Activated effector memory CD4-positive, alpha-beta T cell treated with Interleukin-2 at 50 U/mL for 16 hours (primary cell): Measurements from ENCODE around the gene STK33.

Experiments used
- DNase-seq: peaks from one replicate; pipeline ENCODE4 v3.0.0-alpha.2; 2020

Gene STK33

GRCh38 chr11:8352103-8352875 lies 241.7 kb downstream of the STK33 start:
- no peak for DNase-seq

GRCh38 chr11:8351223-8351622 lies 242.8 kb downstream of the STK33 start:
- no peak for DNase-seq

GRCh38 chr11:8347978-8348377 lies 246.1 kb downstream of the STK33 start:
- no peak for DNase-seq

DNA sequence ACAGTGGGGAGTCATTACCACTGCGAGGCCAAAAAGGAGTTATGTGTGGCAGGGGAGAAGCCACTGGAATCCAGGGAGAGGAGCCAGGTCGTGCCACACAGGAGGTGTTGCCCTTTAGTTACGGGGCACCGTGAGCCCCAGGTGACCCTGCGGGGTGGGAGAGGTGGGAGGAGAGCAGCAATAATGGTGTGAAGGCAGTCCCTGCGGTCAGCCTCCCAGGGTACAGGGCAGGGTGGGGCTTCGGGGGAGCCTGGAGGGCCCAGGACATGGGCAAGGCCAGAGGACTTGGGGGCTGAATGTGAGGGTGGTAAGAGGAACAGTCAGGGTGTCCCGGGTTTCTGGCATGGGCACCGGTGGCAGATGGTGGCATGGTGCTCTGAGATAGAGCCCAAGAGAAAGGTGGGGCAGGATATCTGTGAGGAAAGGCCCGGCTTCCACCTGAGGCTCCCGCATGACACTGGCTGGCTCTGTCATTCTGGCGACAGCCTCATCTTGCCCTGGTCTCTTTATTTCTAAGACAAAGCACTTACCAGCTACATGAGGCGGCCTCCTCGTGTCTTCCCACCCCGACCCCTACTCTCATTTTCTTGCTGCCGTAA lies 247.8 kb downstream of the STK33 start:
- no peak for DNase-seq

GRCh38 chr11:8345179-8345578 lies 248.8 kb downstream of the STK33 start:
- DNase-seq: no peak

DNA sequence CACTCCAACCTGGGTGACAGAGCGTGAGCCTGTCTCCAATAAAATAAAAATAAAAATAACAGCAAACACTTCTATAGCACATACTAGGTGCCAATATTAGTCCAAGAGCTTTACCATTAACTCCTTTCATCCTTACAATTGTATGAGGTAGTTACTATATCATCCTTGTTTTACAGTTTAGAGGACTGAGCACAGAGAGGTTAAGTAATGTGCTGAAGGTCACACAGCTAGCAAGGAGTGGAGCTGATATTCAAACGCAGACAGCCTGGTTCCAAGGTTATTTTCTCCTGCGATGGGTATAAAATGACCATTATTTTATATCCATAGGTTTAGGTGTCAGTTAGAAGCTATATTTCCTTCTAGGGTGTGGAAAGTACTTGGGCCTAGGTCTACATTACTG lies 249.7 kb downstream of the STK33 start:
- DNase-seq: no peak

DNA sequence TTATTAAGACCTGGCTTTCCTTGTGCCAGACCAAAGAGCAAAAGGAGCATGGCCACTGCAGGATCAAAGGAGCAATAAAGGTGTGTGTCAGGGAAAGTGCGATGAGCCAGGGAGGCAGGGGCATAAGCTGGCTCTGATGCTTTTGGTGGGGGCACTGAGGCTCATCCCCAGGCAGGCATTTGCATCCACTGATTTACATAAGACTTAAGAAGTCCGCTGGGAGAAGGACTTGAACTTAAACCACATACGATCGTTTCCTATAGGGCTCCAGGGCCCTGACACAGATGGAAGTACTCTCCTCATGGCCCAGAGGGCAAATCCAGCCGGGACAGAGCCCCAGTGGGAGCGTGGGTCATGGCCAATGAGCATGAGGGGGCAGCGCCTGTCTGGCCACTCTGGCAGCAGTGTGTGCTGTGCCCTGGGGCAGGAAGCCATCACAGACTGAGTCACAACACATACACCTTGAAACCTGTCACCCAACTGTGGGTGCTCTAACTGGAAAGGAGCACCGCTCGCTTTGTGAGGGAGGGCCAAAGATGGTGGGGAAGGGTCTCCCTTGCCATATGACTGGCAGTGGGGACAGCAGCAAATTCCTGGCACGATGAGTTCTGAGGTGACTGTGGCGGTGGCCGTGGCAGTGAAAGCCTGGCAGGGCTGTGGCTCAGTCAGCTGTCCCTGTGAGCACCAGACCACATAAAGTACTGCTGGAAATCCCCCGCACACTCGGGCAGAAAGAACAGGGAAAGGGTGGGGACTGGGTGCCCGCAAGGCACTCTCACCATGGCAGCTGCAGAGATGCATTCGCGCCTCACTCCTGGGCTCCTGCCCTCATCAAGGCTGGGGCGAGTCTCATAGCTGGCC lies 251.0 kb downstream of the STK33 start:
- no peak for DNase-seq

DNA sequence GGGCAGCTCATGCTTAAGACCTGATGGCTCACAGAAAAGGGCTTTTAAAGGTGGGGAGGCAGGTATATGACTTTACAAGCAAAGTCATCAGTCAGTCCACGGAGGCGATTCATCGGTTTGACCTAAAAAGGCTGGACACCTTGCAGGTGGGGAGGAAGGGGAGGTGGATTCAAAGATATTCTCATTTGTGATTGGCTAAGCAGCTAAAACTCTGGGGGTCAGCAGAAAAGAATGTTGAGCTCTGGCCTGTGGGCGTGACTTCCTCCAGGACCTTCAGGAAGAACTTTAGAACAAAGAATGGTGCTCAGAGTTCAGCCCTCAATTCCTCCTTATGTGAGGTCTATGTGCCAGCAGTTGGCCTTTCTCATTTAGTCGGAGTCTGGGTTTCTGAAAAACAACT lies 252.0 kb downstream of the STK33 start:
- DNase-seq: no peak
